Gastrocnemius medialis (tissue), 4 donors: Measurements from ENCODE around the gene TNS3.

Source experiments
- CTCF ChIP-seq, 5 experiments: fragments of 450-650 bp in 3 of 5; fragments of 200-600 bp in 2 of 5; sonication (generic) in 2 of 5; IDR thresholded peaks in 4 of 5; conservative IDR thresholded peaks in 1 of 5; 1 replicate in 4 of 5; 2 replicates in 1 of 5; pipeline ENCODE4 v1.5.1; 2016 to 2019; ENCODE audit warnings: antibody characterized with exemption in 5 of 5, mild to moderate bottlenecking in 3 of 5, moderate library complexity in 3 of 5
- POLR2A ChIP-seq, 2 donors: fragments of 450-650 bp; IDR thresholded peaks; one replicate each; pipeline ENCODE4 v1.6.1; 2017; ENCODE audit warnings: antibody characterized with exemption in 2 of 2, mild to moderate bottlenecking in 2 of 2, moderate library complexity in 2 of 2

- TF ChIP-seq CTCF (IDR thresholded peaks at IDR 0.05 in 4 of 5, conservative IDR thresholded peaks at IDR 0.05 in 1 of 5) (no peak), POLR2A (IDR thresholded peaks at IDR 0.05) (no peak)
These were observed 6.9 kb upstream of the TNS3 start for GRCh38 chr7:47588704-47589225.
